Measurements from ENCODE around the gene PDZD7. TPM values are rescaled to one million over a fixed set of nuclear protein-coding genes. Genes with fewer than 3 reads are reported as not detected.

PDZD7 gene
- total RNA-seq, 1 donor from 2014 or later = 0.27 TPM

DNA sequence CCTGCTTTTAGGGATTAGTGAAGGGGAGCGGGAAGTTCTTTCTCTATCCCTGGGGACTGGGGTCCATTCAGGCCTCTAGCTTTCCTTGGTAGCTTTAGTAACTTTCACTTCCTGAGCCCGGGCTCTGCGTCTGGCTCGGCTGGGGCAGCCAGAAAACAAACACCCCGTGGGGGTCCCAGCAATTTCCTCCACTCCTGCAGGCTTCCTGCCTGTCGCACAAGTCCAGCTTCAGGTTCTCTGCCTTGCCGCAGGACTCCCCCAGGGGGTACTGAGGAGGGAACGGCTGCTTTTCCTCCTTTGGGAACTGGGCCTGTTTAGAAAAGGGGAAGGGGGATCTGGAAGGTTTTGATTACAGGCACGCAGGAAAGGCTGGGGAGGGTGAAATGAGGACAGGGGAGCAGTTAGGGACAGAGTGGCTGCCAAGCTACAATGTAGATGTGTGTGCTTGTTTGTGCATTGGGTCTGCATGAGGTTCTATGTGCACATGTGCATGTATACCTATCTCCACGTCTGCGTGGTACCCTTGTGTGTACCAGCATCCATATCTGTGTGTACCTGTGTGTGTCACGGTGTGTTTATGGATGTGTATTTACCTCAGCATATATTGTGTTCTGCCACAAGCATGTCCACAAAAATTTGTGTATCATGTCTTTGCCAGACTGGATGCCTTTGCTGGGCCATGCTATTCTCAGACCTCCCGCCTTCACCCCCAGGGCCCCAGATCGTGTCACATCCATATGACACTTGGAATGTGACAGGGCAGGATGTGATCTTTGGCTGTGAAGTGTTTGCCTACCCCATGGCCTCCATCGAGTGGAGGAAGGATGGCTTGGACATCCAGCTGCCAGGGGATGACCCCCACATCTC is 32.9 kb upstream of the PDZD7 start:
- TF ChIP-seq, protein P1, sequence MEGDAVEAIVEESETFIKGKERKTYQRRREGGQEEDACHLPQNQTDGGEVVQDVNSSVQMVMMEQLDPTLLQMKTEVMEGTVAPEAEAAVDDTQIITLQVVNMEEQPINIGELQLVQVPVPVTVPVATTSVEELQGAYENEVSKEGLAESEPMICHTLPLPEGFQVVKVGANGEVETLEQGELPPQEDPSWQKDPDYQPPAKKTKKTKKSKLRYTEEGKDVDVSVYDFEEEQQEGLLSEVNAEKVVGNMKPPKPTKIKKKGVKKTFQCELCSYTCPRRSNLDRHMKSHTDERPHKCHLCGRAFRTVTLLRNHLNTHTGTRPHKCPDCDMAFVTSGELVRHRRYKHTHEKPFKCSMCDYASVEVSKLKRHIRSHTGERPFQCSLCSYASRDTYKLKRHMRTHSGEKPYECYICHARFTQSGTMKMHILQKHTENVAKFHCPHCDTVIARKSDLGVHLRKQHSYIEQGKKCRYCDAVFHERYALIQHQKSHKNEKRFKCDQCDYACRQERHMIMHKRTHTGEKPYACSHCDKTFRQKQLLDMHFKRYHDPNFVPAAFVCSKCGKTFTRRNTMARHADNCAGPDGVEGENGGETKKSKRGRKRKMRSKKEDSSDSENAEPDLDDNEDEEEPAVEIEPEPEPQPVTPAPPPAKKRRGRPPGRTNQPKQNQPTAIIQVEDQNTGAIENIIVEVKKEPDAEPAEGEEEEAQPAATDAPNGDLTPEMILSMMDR (IDR thresholded peaks at IDR 0.05; ENCODE audit: borderline replicate concordance) = no peak
- H3K36me3 ChIP-seq = no peaks in the 10 kb centered on the region
- no peak for DNase-seq
- peak overlapping the region; percentile 99 for H3K27ac ChIP-seq (replicated peaks)
- no peaks in the 10 kb centered on the region for H3K9me3 ChIP-seq (replicated peaks)
- H3K4me3 ChIP-seq = peak overlapping the region; percentile 88
- intact Hi-C loops (cut with micrococcal nuclease) = no loop called here
- H3K27me3 ChIP-seq (ENCODE audit: low read depth) = peaks cover 40% of the 10 kb centered on the region
- H3K4me1 ChIP-seq = peaks cover 84% of the 10 kb centered on the region

GRCh38 chr10:101063050-101063525 is 32.2 kb upstream of the PDZD7 start:
- Histone ChIP-seq H3K36me3 (no peaks in the 10 kb centered on the region), H3K27me3 (ENCODE audit: low read depth) (peaks cover 40% of the 10 kb centered on the region), H3K4me3 (peak overlapping the region; percentile 88), H3K4me1 (peaks cover 84% of the 10 kb centered on the region), H3K27ac (replicated peaks) (peak overlapping the region; percentile 99), H3K9me3 (replicated peaks) (no peaks in the 10 kb centered on the region)
- intact Hi-C loops (cut with micrococcal nuclease) = no loop called here
- TF ChIP-seq, protein P1 (IDR thresholded peaks at IDR 0.05; ENCODE audit: borderline replicate concordance) = no peak
- no peak for DNase-seq

GRCh38 chr10:101062232-101063049 is 31.5 kb upstream of the PDZD7 start:
- intact Hi-C loops (cut with micrococcal nuclease) = no loop called here
- Histone ChIP-seq H3K4me1 (peaks cover 79% of the 10 kb centered on the region), H3K27ac (replicated peaks) (peak overlapping the region; percentile 99), H3K36me3 (no peaks in the 10 kb centered on the region), H3K9me3 (replicated peaks) (no peaks in the 10 kb centered on the region), H3K4me3 (peak overlapping the region; percentile 88), H3K27me3 (ENCODE audit: low read depth) (peaks cover 38% of the 10 kb centered on the region)
- TF ChIP-seq, protein P1 (IDR thresholded peaks at IDR 0.05; ENCODE audit: borderline replicate concordance) = peak; percentile 70
- DNase-seq = peak; percentile 60

DNA sequence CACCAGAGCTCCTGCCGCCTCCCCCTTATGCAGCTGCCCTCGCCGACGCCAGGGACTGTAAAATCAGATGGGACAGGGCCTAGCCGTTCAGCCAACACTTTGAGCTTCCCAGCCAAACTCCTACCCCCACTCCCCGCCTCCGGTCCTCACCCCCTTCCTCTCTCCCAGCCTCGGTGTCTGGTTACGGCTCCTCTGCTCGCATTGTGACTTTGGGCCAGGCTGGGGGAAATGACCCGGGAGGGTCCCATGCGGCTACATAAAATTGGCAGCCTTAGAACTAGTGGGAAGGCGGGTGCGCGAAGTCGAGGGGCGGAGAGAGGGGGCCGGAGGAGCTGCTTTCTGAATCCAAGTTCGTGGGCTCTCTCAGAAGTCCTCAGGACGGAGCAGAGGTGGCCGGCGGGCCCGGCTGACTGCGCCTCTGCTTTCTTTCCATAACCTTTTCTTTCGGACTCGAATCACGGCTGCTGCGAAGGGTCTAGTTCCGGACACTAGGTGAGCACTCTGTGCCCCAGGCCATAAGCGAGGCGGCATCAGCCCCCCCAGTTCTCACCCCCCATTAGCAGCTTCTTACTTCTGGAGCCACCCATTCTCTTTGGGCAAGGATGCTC is 30.8 kb upstream of the PDZD7 start, which contains the start of gene KAZALD1:
KAZALD1 (plus strand) TSS at position 366 of the 608 bp plus-strand sequence. CDS start 604 bp downstream, outside the sequence.
- Histone ChIP-seq H3K27me3 (ENCODE audit: low read depth) (peaks cover 30% of the 10 kb centered on the region), H3K9me3 (replicated peaks) (no peaks in the 10 kb centered on the region), H3K27ac (replicated peaks) (peak within 1 kb of the TSS; percentile 99), H3K4me3 (peak within 1 kb of the TSS; percentile 88), H3K4me1 (peaks cover 72% of the 10 kb centered on the region), H3K36me3 (no peaks in the 10 kb centered on the region)
- intact Hi-C loops (cut with micrococcal nuclease) = no loop called here
- DNase-seq = peak; percentile 69
- TF ChIP-seq, protein P1 (IDR thresholded peaks at IDR 0.05; ENCODE audit: borderline replicate concordance) = no peak
